GM23338 (cell line): ENCODE results near the gene RNASE8. TPM values are rescaled to one million over a fixed set of nuclear protein-coding genes. Genes with fewer than 3 reads are reported as not detected.

Experiments
- ATAC-seq: fragments of 200-7000 bp; cut with Tn5 transposase; 3 replicates; pipeline ENCODE4 v1.9.1; 2020
- DNase-seq: peaks from one replicate; pipeline ENCODE4 v3.0.0-alpha.2; 2015; ENCODE audit warnings: low spot score
- H2AFZ ChIP-seq: fragments of 200-600 bp; sonication (generic); 2 replicates; pipeline ENCODE4 v1.8.0; 2016; ENCODE audit warnings: antibody characterized with exemption, mild to moderate bottlenecking, moderate library complexity
- H3F3A ChIP-seq: fragments of 200-600 bp; sonication (generic); replicated peaks from 2 replicates; pipeline ENCODE4 v1.8.0; 2017; ENCODE audit warnings: antibody characterized with exemption, mixed run types, low read depth
- H3K27ac ChIP-seq: fragments of 200-600 bp; sonication (generic); 2 replicates; pipeline ENCODE4 v1.6.1; 2016; ENCODE audit warnings: low read depth
- H3K27me3 ChIP-seq: fragments of 200-600 bp; sonication (generic); 2 replicates; pipeline ENCODE4 v1.8.0; 2016; ENCODE audit warnings: mild to moderate bottlenecking, mixed run types, moderate library complexity; ENCODE audit not compliant: insufficient read depth
- H3K36me3 ChIP-seq: fragments of 200-600 bp; sonication (generic); 2 replicates; pipeline ENCODE4 v1.8.0; 2016; ENCODE audit warnings: mild to moderate bottlenecking; ENCODE audit not compliant: insufficient read depth
- H3K4me1 ChIP-seq: fragments of 200-600 bp; sonication (generic); 2 replicates; pipeline ENCODE4 v1.8.0; 2016; ENCODE audit warnings: mild to moderate bottlenecking, moderate library complexity; ENCODE audit not compliant: insufficient read depth
- H3K4me2 ChIP-seq: fragments of 200-600 bp; sonication (generic); 2 replicates; pipeline ENCODE4 v1.7.1; 2017; ENCODE audit warnings: mixed run types
- H3K4me3 ChIP-seq: fragments of 200-600 bp; sonication (generic); 2 replicates; pipeline ENCODE4 v1.6.1; 2016; ENCODE audit warnings: mixed run types
- H3K79me2 ChIP-seq: fragments of 200-600 bp; sonication (generic); replicated peaks from 2 replicates; pipeline ENCODE4 v1.8.0; 2017; ENCODE audit warnings: mild to moderate bottlenecking; ENCODE audit not compliant: insufficient read depth
- H3K9me2 ChIP-seq: fragments of 200-600 bp; sonication (generic); 2 replicates; pipeline ENCODE4 v1.8.0; 2017; ENCODE audit not compliant: insufficient read depth
- H4K20me1 ChIP-seq: fragments of 200-600 bp; sonication (generic); replicated peaks from 2 replicates; pipeline ENCODE4 v1.8.0; 2017; ENCODE audit warnings: mild to moderate bottlenecking; ENCODE audit not compliant: insufficient read depth
- H3K27ac Mint-ChIP-seq: 2 replicates; pipeline ENCODE4 v1.8.0; 2020; ENCODE audit warnings: inconsistent platforms, mild to moderate bottlenecking, moderate library complexity, mixed read lengths
- H3K27me3 Mint-ChIP-seq: 3 replicates; pipeline ENCODE4 v1.8.0; 2022; ENCODE audit warnings: low read depth, mild to moderate bottlenecking, moderate library complexity, mixed read lengths, inconsistent platforms; ENCODE audit not compliant: insufficient read depth, poor library complexity
- H3K36me3 Mint-ChIP-seq: 3 replicates; pipeline ENCODE4 v1.8.0; 2021; ENCODE audit warnings: low read depth, mild to moderate bottlenecking, inconsistent platforms, moderate library complexity, mixed read lengths
- H3K4me1 Mint-ChIP-seq: 3 replicates; pipeline ENCODE4 v1.8.0; 2020; ENCODE audit warnings: mild to moderate bottlenecking, inconsistent platforms, mixed read lengths
- H3K4me3 Mint-ChIP-seq: 3 replicates; pipeline ENCODE4 v1.8.0; 2021; ENCODE audit warnings: moderate library complexity, mild to moderate bottlenecking, inconsistent platforms, mixed read lengths
- H3K9me3 Mint-ChIP-seq: 3 replicates; pipeline ENCODE4 v1.8.0; 2020; ENCODE audit warnings: moderate library complexity, mild to moderate bottlenecking, inconsistent platforms, mixed read lengths
- CREB1 ChIP-seq: fragments of 250-450 bp; sonication (Bioruptor Pico); IDR thresholded peaks from 2 replicates; pipeline ENCODE4 v1.5.0; 2020; ENCODE audit warnings: low read depth, mild to moderate bottlenecking, moderate library complexity
- EZH2 ChIP-seq: fragments of 200-600 bp; sonication (generic); IDR thresholded peaks from one replicate; pipeline ENCODE4 v1.8.0; 2017; ENCODE audit warnings: antibody characterized with exemption, mild to moderate bottlenecking, low read depth; ENCODE audit not compliant: unreplicated experiment
- EZH2phosphoT487 ChIP-seq: fragments of 200-600 bp; sonication (generic); IDR thresholded peaks from one replicate; pipeline ENCODE4 v1.8.1; 2018; ENCODE audit warnings: antibody characterized with exemption; ENCODE audit not compliant: unreplicated experiment
- JUNB ChIP-seq: IDR thresholded peaks from one replicate; pipeline ENCODE4 v1.6.1; 2016; ENCODE audit warnings: antibody characterized with exemption; ENCODE audit not compliant: unreplicated experiment
- NANOG ChIP-seq: IDR thresholded peaks from 2 replicates; pipeline ENCODE4 v1.6.1; 2016; ENCODE audit warnings: antibody characterized with exemption, borderline replicate concordance
- POLR2AphosphoS5 ChIP-seq: IDR thresholded peaks from 2 replicates; pipeline ENCODE4 v1.6.1; 2016; ENCODE audit warnings: antibody characterized with exemption, low read depth
- STAT1 ChIP-seq: IDR thresholded peaks from one replicate; pipeline ENCODE4 v1.6.1; 2016; ENCODE audit warnings: antibody characterized with exemption; ENCODE audit not compliant: unreplicated experiment
- ZNF331 ChIP-seq: fragments of 250-450 bp; sonication (Bioruptor Pico); IDR thresholded peaks from 2 replicates; pipeline ENCODE4 v1.5.0; 2020; ENCODE audit warnings: low read depth, mild to moderate bottlenecking, moderate library complexity
- polyA plus RNA-seq: library from polyadenylated mRNA; unstranded; fragments of >200 nt; fragmentation: Nextera tagmentation; extraction: Ambion mirVana; gene quantifications from 2 replicates; pipeline ENCODE4 v1.2.1, GENCODE V29; 2016
- total RNA-seq: library from RNA; depleted of rRNA; stranded (reverse); fragments of >200 nt; shearing (Covaris generic); gene quantifications from 2 replicates; pipeline ENCODE4 v1.2.3, GENCODE V29; 2014
- TF ChIP-seq, protein P1 (sequence below), 2 experiments: fragments of 200-600 bp in 1 of 2; sonication (generic) in 1 of 2; conservative IDR thresholded peaks; 2 replicates each; pipeline versions ENCODE4 v1.5.1 to v1.6.1; 2016 to 2017; ENCODE audit warnings: antibody characterized with exemption in 2 of 2, low read depth in 2 of 2, mild to moderate bottlenecking in 2 of 2, moderate library complexity in 1 of 2
- TF ChIP-seq, protein P2 (sequence below): fragments of 250-450 bp; sonication (Bioruptor Pico); IDR thresholded peaks from 2 replicates; pipeline ENCODE4 v1.5.0; 2020; ENCODE audit warnings: mild to moderate bottlenecking, moderate library complexity
- TF ChIP-seq, protein P3 (sequence below): IDR thresholded peaks from 2 replicates; pipeline ENCODE4 v1.6.1; 2016; ENCODE audit warnings: antibody characterized with exemption

RNASE8 gene
- total and polyA plus RNA-seq, 2 experiments from 2014 or later: not detected

DNA sequence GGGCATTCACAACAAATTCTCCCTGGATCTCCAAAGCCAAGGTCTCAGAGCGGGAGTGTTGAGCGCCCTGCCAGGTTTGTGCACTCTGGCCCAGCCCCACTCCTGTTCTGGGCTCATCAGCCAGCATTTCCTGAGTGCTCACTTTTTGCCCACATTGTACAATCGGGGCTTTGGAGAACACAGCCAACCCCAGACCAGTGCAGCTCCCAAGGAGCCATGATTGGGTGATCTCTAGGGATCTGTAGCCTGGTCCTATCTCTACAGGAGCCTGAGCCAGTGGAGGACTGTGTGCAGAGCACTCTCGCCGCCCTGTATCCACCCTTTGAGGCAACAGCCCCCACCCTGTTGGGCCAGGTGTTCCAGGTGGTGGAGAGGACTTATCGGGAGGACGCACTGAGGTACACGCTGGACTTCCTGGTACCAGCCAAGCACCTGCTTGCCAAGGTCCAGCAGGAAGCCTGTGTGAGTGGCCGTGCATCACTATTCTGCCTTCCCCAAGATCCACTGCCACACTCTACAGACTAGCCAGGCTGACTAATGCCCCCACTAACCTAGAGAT is 15.2 kb downstream of the RNASE8 start:
- no peak overlapping the region for H3K27ac ChIP-seq
- DNase-seq (no peak), ATAC-seq (no peak)

DNA sequence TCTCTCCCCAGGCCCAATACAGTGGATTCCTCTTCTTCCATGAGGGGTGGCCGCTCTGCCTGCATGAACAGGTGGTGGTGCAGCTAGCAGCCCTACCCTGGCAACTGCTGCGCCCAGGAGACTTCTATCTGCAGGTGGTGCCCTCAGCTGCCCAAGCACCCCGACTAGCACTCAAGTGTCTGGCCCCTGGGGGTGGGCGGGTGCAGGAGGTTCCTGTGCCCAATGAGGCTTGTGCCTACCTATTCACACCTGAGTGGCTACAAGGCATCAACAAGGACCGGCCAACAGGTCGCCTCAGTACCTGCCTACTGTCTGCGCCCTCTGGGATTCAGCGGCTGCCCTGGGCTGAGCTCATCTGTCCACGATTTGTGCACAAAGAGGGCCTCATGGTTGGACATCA is 16.3 kb downstream of the RNASE8 start:
- H3K4me1 ChIP-seq: peaks cover 13% of the 10 kb centered on the region
- H3K27me3 ChIP-seq: peaks cover 4% of the 10 kb centered on the region
- no peak overlapping the region for H3K27ac ChIP-seq
- Mint-ChIP-seq H3K4me1 (peaks cover 19% of the 10 kb centered on the region), H3K4me3 (no peak overlapping the region), H3K9me3 (no peaks in the 10 kb centered on the region; the same call in 1 of the 3 replicates), H3K36me3 (peaks cover 64% of the 10 kb centered on the region), H3K27ac (no peak overlapping the region), H3K27me3 (peaks cover 21% of the 10 kb centered on the region)
- no peak overlapping the region for H2AFZ ChIP-seq
- peaks cover 12% of the 10 kb centered on the region; the same call in 1 of the 2 replicates for H3K36me3 ChIP-seq
- DNase-seq: no peak
- H3K4me2 ChIP-seq: no peak overlapping the region
- H3K4me3 ChIP-seq: no peak overlapping the region
- peaks cover 3% of the 10 kb centered on the region; the same call in 1 of the 2 replicates for H4K20me1 ChIP-seq
- H3K9me2 ChIP-seq: no peaks in the 10 kb centered on the region
- H3K79me2 ChIP-seq: peaks cover 6% of the 10 kb centered on the region
- peaks cover 17% of the 10 kb centered on the region for H3F3A ChIP-seq
- no peak for ATAC-seq
- TF ChIP-seq, protein P1, sequence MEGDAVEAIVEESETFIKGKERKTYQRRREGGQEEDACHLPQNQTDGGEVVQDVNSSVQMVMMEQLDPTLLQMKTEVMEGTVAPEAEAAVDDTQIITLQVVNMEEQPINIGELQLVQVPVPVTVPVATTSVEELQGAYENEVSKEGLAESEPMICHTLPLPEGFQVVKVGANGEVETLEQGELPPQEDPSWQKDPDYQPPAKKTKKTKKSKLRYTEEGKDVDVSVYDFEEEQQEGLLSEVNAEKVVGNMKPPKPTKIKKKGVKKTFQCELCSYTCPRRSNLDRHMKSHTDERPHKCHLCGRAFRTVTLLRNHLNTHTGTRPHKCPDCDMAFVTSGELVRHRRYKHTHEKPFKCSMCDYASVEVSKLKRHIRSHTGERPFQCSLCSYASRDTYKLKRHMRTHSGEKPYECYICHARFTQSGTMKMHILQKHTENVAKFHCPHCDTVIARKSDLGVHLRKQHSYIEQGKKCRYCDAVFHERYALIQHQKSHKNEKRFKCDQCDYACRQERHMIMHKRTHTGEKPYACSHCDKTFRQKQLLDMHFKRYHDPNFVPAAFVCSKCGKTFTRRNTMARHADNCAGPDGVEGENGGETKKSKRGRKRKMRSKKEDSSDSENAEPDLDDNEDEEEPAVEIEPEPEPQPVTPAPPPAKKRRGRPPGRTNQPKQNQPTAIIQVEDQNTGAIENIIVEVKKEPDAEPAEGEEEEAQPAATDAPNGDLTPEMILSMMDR (conservative IDR thresholded peaks at IDR 0.05; ENCODE audit: low read depth in 2 of 2): no peak
- TF ChIP-seq, protein P2, sequence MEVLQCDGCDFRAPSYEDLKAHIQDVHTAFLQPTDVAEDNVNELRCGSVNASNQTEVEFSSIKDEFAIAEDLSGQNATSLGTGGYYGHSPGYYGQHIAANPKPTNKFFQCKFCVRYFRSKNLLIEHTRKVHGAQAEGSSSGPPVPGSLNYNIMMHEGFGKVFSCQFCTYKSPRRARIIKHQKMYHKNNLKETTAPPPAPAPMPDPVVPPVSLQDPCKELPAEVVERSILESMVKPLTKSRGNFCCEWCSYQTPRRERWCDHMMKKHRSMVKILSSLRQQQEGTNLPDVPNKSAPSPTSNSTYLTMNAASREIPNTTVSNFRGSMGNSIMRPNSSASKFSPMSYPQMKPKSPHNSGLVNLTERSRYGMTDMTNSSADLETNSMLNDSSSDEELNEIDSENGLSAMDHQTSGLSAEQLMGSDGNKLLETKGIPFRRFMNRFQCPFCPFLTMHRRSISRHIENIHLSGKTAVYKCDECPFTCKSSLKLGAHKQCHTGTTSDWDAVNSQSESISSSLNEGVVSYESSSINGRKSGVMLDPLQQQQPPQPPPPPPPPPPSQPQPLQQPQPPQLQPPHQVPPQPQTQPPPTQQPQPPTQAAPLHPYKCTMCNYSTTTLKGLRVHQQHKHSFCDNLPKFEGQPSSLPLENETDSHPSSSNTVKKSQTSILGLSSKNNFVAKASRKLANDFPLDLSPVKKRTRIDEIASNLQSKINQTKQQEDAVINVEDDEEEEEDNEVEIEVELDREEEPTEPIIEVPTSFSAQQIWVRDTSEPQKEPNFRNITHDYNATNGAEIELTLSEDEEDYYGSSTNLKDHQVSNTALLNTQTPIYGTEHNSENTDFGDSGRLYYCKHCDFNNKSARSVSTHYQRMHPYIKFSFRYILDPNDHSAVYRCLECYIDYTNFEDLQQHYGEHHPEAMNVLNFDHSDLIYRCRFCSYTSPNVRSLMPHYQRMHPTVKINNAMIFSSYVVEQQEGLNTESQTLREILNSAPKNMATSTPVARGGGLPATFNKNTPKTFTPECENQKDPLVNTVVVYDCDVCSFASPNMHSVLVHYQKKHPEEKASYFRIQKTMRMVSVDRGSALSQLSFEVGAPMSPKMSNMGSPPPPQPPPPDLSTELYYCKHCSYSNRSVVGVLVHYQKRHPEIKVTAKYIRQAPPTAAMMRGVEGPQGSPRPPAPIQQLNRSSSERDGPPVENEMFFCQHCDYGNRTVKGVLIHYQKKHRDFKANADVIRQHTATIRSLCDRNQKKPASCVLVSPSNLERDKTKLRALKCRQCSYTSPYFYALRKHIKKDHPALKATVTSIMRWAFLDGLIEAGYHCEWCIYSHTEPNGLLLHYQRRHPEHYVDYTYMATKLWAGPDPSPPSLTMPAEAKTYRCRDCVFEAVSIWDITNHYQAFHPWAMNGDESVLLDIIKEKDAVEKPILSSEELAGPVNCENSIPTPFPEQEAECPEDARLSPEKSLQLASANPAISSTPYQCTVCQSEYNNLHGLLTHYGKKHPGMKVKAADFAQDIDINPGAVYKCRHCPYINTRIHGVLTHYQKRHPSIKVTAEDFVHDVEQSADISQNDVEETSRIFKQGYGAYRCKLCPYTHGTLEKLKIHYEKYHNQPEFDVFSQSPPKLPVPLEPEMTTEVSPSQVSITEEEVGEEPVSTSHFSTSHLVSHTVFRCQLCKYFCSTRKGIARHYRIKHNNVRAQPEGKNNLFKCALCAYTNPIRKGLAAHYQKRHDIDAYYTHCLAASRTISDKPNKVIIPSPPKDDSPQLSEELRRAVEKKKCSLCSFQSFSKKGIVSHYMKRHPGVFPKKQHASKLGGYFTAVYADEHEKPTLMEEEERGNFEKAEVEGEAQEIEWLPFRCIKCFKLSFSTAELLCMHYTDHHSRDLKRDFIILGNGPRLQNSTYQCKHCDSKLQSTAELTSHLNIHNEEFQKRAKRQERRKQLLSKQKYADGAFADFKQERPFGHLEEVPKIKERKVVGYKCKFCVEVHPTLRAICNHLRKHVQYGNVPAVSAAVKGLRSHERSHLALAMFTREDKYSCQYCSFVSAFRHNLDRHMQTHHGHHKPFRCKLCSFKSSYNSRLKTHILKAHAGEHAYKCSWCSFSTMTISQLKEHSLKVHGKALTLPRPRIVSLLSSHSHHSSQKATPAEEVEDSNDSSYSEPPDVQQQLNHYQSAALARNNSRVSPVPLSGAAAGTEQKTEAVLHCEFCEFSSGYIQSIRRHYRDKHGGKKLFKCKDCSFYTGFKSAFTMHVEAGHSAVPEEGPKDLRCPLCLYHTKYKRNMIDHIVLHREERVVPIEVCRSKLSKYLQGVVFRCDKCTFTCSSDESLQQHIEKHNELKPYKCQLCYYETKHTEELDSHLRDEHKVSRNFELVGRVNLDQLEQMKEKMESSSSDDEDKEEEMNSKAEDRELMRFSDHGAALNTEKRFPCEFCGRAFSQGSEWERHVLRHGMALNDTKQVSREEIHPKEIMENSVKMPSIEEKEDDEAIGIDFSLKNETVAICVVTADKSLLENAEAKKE (CRISPR knock-in tag): no peak
- TF ChIP-seq CREB1 (CRISPR knock-in tag): no peak
- TF ChIP-seq STAT1: no peak

More for the DNA sequence above, 15.2 kb downstream of the RNASE8 start:
- peak overlapping the region; percentile 98; the same call in 1 of the 2 replicates for H3K4me2 ChIP-seq
- peaks cover 6% of the 10 kb centered on the region for H3K79me2 ChIP-seq
- H4K20me1 ChIP-seq: peaks cover 3% of the 10 kb centered on the region; the same call in 1 of the 2 replicates
- Mint-ChIP-seq H3K4me3 (peak overlapping the region; percentile 97), H3K27me3 (peaks cover 20% of the 10 kb centered on the region), H3K4me1 (peaks cover 27% of the 10 kb centered on the region), H3K9me3 (no peaks in the 10 kb centered on the region; the same call in 1 of the 3 replicates), H3K36me3 (peaks cover 53% of the 10 kb centered on the region), H3K27ac (no peak overlapping the region)
- H3K4me1 ChIP-seq: peaks cover 13% of the 10 kb centered on the region
- H3K27me3 ChIP-seq: peaks cover 13% of the 10 kb centered on the region
- no peaks in the 10 kb centered on the region for H3K9me2 ChIP-seq
- peaks cover 12% of the 10 kb centered on the region; the same call in 1 of the 2 replicates for H3K36me3 ChIP-seq
- H3K4me3 ChIP-seq: no peak overlapping the region
- H3F3A ChIP-seq: peaks cover 17% of the 10 kb centered on the region
- no peak overlapping the region for H2AFZ ChIP-seq
- TF ChIP-seq EZH2phosphoT487: no peak
- TF ChIP-seq CREB1 (CRISPR knock-in tag): no peak
- no peak for TF ChIP-seq ZNF331 (CRISPR knock-in tag)
- TF ChIP-seq, protein P3, sequence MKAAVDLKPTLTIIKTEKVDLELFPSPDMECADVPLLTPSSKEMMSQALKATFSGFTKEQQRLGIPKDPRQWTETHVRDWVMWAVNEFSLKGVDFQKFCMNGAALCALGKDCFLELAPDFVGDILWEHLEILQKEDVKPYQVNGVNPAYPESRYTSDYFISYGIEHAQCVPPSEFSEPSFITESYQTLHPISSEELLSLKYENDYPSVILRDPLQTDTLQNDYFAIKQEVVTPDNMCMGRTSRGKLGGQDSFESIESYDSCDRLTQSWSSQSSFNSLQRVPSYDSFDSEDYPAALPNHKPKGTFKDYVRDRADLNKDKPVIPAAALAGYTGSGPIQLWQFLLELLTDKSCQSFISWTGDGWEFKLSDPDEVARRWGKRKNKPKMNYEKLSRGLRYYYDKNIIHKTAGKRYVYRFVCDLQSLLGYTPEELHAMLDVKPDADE: no peak
- TF ChIP-seq STAT1: no peak
- TF ChIP-seq NANOG: no peak
- TF ChIP-seq EZH2: no peak
- no peak for TF ChIP-seq POLR2AphosphoS5
- no peak for TF ChIP-seq JUNB
